H1 (cell line): ENCODE measurements around the gene CCBE1. TPM values are rescaled to one million over a fixed set of nuclear protein-coding genes. Genes with fewer than 3 reads are reported as not detected.

Experiments used
- CTCF ChIA-PET: fragments of 300-600 bp; sonication (Branson Sonifier 250); formaldehyde crosslinking; loops from one replicate; lab custom pipeline; 2021; ENCODE audit not compliant: partially characterized antibody; lab: Charles Lee
- POLR2A ChIA-PET: fragments of 300-600 bp; sonication (Branson Sonifier 250); formaldehyde crosslinking; loops from one replicate; lab custom pipeline; 2021; ENCODE audit warnings: inconsistent platforms; ENCODE audit not compliant: partially characterized antibody; lab: Charles Lee
- DNase-seq, 2 experiments: peaks; one replicate each; pipeline versions ENCODE4 v3.0.0 to v3.0.0-alpha.2; 2010 to 2022; ENCODE audit warnings: low spot score in 2 of 2, low read depth in 1 of 2, mixed read lengths in 1 of 2
- FAIRE-seq: peaks from 2 replicates; lab custom pipeline; 2011; peaks lifted over from hg19 to GRCh38; lab: Jason Lieb, UNC
- H2AFZ ChIP-seq: 2 replicates; pipeline ENCODE4 v1.8.1; 2012; ENCODE audit warnings: low read length, inconsistent platforms
- H2AK5ac ChIP-seq: 2 replicates; pipeline ENCODE4 v1.6.1; 2013; ENCODE audit warnings: low read depth, low read length
- H2BK120ac ChIP-seq: replicated peaks from 2 replicates; pipeline ENCODE3; 2013; ENCODE audit warnings: low read depth, low read length, inconsistent platforms
- H2BK12ac ChIP-seq: 2 replicates; pipeline ENCODE4 v1.6.1; 2013; ENCODE audit warnings: low read depth, low read length
- H2BK15ac ChIP-seq: 2 replicates; pipeline ENCODE4 v1.6.1; 2013; ENCODE audit warnings: low read length
- H2BK20ac ChIP-seq: 2 replicates; pipeline ENCODE4 v1.6.1; 2013; ENCODE audit warnings: low read length
- H2BK5ac ChIP-seq: 2 replicates; pipeline ENCODE4 v1.6.1; 2013; ENCODE audit warnings: low read depth, low read length
- H3K14ac ChIP-seq: 2 replicates; pipeline ENCODE4 v1.6.1; 2013; ENCODE audit warnings: inconsistent platforms; ENCODE audit not compliant: insufficient read length
- H3K18ac ChIP-seq: 2 replicates; pipeline ENCODE4 v1.6.1; 2013; ENCODE audit warnings: low read length; ENCODE audit errors: extremely low read depth
- H3K23ac ChIP-seq: 2 replicates; pipeline ENCODE4 v1.6.1; 2013; ENCODE audit warnings: inconsistent platforms; ENCODE audit not compliant: insufficient read length
- H3K23me2 ChIP-seq: 2 replicates; pipeline ENCODE4 v1.6.1; 2013; ENCODE audit warnings: low read depth, low read length
- H3K27ac ChIP-seq: 2 replicates; pipeline ENCODE4 v1.6.1; 2011; ENCODE audit warnings: low read depth, low read length, inconsistent platforms
- H3K27me3 ChIP-seq, 4 experiments: replicated peaks in 1 of 4; 1 replicate in 1 of 4; 2 replicates in 3 of 4; pipeline versions ENCODE4 v1.6.1 to v1.8.1; 2011 to 2013; ENCODE audit warnings: low read length in 3 of 4, mild to moderate bottlenecking in 3 of 4, inconsistent platforms in 2 of 4, mixed read lengths in 2 of 4, moderate library complexity in 1 of 4; ENCODE audit not compliant: control insufficient read depth in 3 of 4, insufficient read depth in 3 of 4; ENCODE audit errors: extremely low read depth in 1 of 4
- H3K36me3 ChIP-seq, 4 experiments: 2 replicates each; pipeline versions ENCODE4 v1.6.1 to v1.8.1; 2011 to 2013; ENCODE audit warnings: mild to moderate bottlenecking in 4 of 4, low read length in 3 of 4, moderate library complexity in 2 of 4, control low read depth in 1 of 4, inconsistent platforms in 1 of 4; ENCODE audit not compliant: insufficient read depth in 4 of 4, control insufficient read depth in 2 of 4
- H3K4ac ChIP-seq: replicated peaks from 2 replicates; pipeline ENCODE3; 2013; ENCODE audit warnings: low read length, low read depth, mixed read lengths, inconsistent platforms; ENCODE audit not compliant: insufficient read length
- H3K4me1 ChIP-seq, 4 experiments: replicated peaks in 1 of 4; 1 replicate in 1 of 4; 2 replicates in 3 of 4; pipeline versions ENCODE4 v1.6.1 to v1.8.1; 2011 to 2013; ENCODE audit warnings: low read length in 3 of 4, inconsistent platforms in 2 of 4, mixed read lengths in 1 of 4; ENCODE audit not compliant: insufficient read depth in 4 of 4, control insufficient read depth in 3 of 4
- H3K4me2 ChIP-seq, 2 experiments: 2 replicates each; pipeline versions ENCODE4 v1.6.1 to v1.8.1; 2011 to 2013; ENCODE audit warnings: low read depth in 2 of 2, low read length in 2 of 2, control low read depth in 1 of 2, inconsistent platforms in 1 of 2, mild to moderate bottlenecking in 1 of 2; ENCODE audit not compliant: insufficient read depth in 1 of 2
- H3K4me3 ChIP-seq, 4 experiments: fragments of 200-600, 300-600 bp in 1 of 4; sonication (generic), shearing (Covaris generic), sonication (Bioruptor Twin) in 1 of 4; 2 replicates each; pipeline versions ENCODE4 v1.5.1 to v1.8.1; 2011 to 2016; ENCODE audit warnings: low read length in 4 of 4, low read depth in 3 of 4, control low read depth in 2 of 4, inconsistent platforms in 2 of 4, mild to moderate bottlenecking in 2 of 4, mixed read lengths in 1 of 4, moderate library complexity in 1 of 4; ENCODE audit not compliant: insufficient read depth in 2 of 4; ENCODE audit errors: extremely low read depth in 1 of 4
- H3K56ac ChIP-seq: replicated peaks from 2 replicates; pipeline ENCODE3; 2013; ENCODE audit warnings: low read depth, mild to moderate bottlenecking, mixed read lengths, low read length, inconsistent platforms; ENCODE audit not compliant: insufficient read length
- H3K79me1 ChIP-seq: 2 replicates; pipeline ENCODE4 v1.6.1; 2013; ENCODE audit warnings: low read depth, low read length, control low read depth
- H3K79me2 ChIP-seq, 2 experiments: 2 replicates each; pipeline versions ENCODE4 v1.6.1 to v1.8.1; 2012 to 2013; ENCODE audit warnings: low read length in 2 of 2, mild to moderate bottlenecking in 2 of 2, inconsistent platforms in 1 of 2; ENCODE audit not compliant: insufficient read depth in 2 of 2, control insufficient read depth in 1 of 2
- H3K9ac ChIP-seq, 4 experiments: replicated peaks in 1 of 4; 1 replicate in 1 of 4; 2 replicates in 3 of 4; pipeline versions ENCODE4 v1.6.1 to v1.8.1; 2011 to 2013; ENCODE audit warnings: low read depth in 3 of 4, low read length in 3 of 4, control low read depth in 2 of 4, mild to moderate bottlenecking in 2 of 4, moderate library complexity in 2 of 4, inconsistent platforms in 1 of 4; ENCODE audit errors: extremely low read depth in 1 of 4
- H3K9me3 ChIP-seq, 2 experiments: 2 replicates each; pipeline versions ENCODE4 v1.6.1 to v1.8.1; 2012 to 2013; ENCODE audit warnings: mild to moderate bottlenecking in 2 of 2, moderate library complexity in 2 of 2, control low read depth in 1 of 2, inconsistent platforms in 1 of 2, low read depth in 1 of 2, low read length in 1 of 2, mixed read lengths in 1 of 2; ENCODE audit not compliant: insufficient read depth in 2 of 2
- H4K20me1 ChIP-seq, 2 experiments: replicated peaks in 1 of 2; 2 replicates each; pipeline versions ENCODE3 to v1.8.1; 2011 to 2013; ENCODE audit warnings: inconsistent platforms in 2 of 2, low read length in 2 of 2, mild to moderate bottlenecking in 1 of 2; ENCODE audit not compliant: insufficient read depth in 2 of 2, control insufficient read depth in 1 of 2
- H4K5ac ChIP-seq: 2 replicates; pipeline ENCODE4 v1.6.1; 2013; ENCODE audit warnings: low read length, low read depth, mixed read lengths, inconsistent platforms; ENCODE audit not compliant: insufficient read length
- H4K8ac ChIP-seq: 2 replicates; pipeline ENCODE4 v1.8.0; 2013; ENCODE audit warnings: mild to moderate bottlenecking, moderate library complexity, low read length, inconsistent platforms; ENCODE audit not compliant: insufficient read depth; ENCODE audit errors: extremely low read depth
- H4K91ac ChIP-seq: replicated peaks from 2 replicates; pipeline ENCODE3; 2013; ENCODE audit warnings: low read length, mixed read lengths, inconsistent platforms; ENCODE audit not compliant: insufficient read length
- ASH2L ChIP-seq: fragments of 200-600, 300-600 bp; sonication (generic); IDR thresholded peaks from one replicate; pipeline ENCODE4 v1.7.1; 2017; ENCODE audit warnings: low read length
- CBX5 ChIP-seq: fragments of 300-800, 300-1000 bp; sonication (generic); IDR thresholded peaks from 2 replicates; pipeline ENCODE4 v1.7.1; 2016; ENCODE audit warnings: antibody characterized with exemption, low read length, low read depth
- EZH2 ChIP-seq: fragments of 200-600 bp; sonication (generic); IDR thresholded peaks from 2 replicates; pipeline ENCODE4 v1.7.1; 2012; ENCODE audit warnings: low read depth, mild to moderate bottlenecking, moderate library complexity, low read length, inconsistent platforms; ENCODE audit not compliant: severe bottlenecking
- GTF2F1 ChIP-seq: IDR thresholded peaks from 2 replicates; pipeline ENCODE4 v1.6.1; 2012; ENCODE audit warnings: low read depth, low read length, improper control_type of control experiment, borderline replicate concordance
- KDM5A ChIP-seq: fragments of 200-600 bp; IDR thresholded peaks from 2 replicates; pipeline ENCODE4 v1.7.1; 2012; ENCODE audit warnings: mild to moderate bottlenecking, low read length, inconsistent platforms, mixed read lengths
- POLR2AphosphoS5 ChIP-seq: IDR thresholded peaks from 2 replicates; pipeline ENCODE4 v1.6.1; 2011; ENCODE audit warnings: low read depth, low read length
- RAD21 ChIP-seq, 2 experiments: IDR thresholded peaks in 1 of 2; conservative IDR thresholded peaks in 1 of 2; 2 replicates each; pipeline ENCODE4 v1.6.1; 2011; ENCODE audit warnings: low read depth in 2 of 2, low read length in 2 of 2, improper control_type of control experiment in 1 of 2, inconsistent platforms in 1 of 2, mild to moderate bottlenecking in 1 of 2, moderate library complexity in 1 of 2
- TAF7 ChIP-seq: optimal IDR thresholded peaks from 2 replicates; pipeline ENCODE3; 2011; ENCODE audit warnings: low read depth, mild to moderate bottlenecking, inconsistent platforms, low read length, moderate library complexity, borderline replicate concordance
- TBP ChIP-seq: IDR thresholded peaks from 2 replicates; pipeline ENCODE4 v1.6.1; 2011; ENCODE audit warnings: low read depth, low read length, improper control_type of control experiment
- ZNF274 ChIP-seq: IDR thresholded peaks from 2 replicates; pipeline ENCODE4 v1.7.0; 2012; ENCODE audit warnings: low read length, borderline replicate concordance; ENCODE audit errors: extremely low read depth
- WGBS, 2 experiments: shearing (Covaris generic) in 1 of 2; methylation state at CpG; one replicate each; pipeline versions ENCODE4 v1.1.6 to v1.1.7; 2013 to 2015; ENCODE audit warnings: low lambda C conversion rate in 2 of 2, mixed read lengths in 2 of 2, inconsistent platforms in 1 of 2, low coverage in 1 of 2, missing lambda C conversion rate in 1 of 2; ENCODE audit not compliant: insufficient replicate concordance in 2 of 2, insufficient coverage in 1 of 2, insufficient read length in 1 of 2; ENCODE audit errors: extremely low coverage in 1 of 2, missing lambda C conversion rate in 1 of 2; 5-methylcytosine and 5-hydroxymethylcytosine counted together
- polyA plus RNA-seq, 7 experiments: library from polyadenylated mRNA; depleted of rRNA in 3 of 7; stranded (reverse) in 5 of 7; unstranded in 2 of 7; fragments of >200 nt in 5 of 7; fragments of 200-250 nt in 2 of 7; gene quantifications; 1 replicate in 5 of 7; 2 replicates in 1 of 7; 4 replicates in 1 of 7; pipeline versions ENCODE4 v1.2.1 to v1.2.3, GENCODE V29; 2011 to 2013; ENCODE audit warnings: missing spikeins in 2 of 7, mixed read lengths in 2 of 7
- total RNA-seq: library from RNA; stranded (reverse); fragmentation: NEBNext Ultra II Directional; extraction: Animal tissue kit (Norgen Biotek cat#: 25700); gene quantifications from 2 replicates; pipeline ENCODE4 v1.2.1, GENCODE V29; 2021
- TF ChIP-seq, protein P1 (sequence below), 3 experiments: IDR thresholded peaks; 1 replicate in 2 of 3; 2 replicates in 1 of 3; pipeline versions ENCODE4 v1.5.1 to v1.6.1; 2011; ENCODE audit warnings: low read length in 3 of 3, mild to moderate bottlenecking in 3 of 3, inconsistent platforms in 2 of 3, low read depth in 1 of 3, moderate library complexity in 1 of 3; ENCODE audit not compliant: insufficient read depth in 1 of 3; ENCODE audit errors: control extremely low read depth in 1 of 3

Gene CCBE1
- total and polyA plus RNA-seq, 2 of the 8 experiments (the other 6 are each of a cell fraction or from before 2014, with no cell fraction given): 2.1 to 2.6 TPM

DNA sequence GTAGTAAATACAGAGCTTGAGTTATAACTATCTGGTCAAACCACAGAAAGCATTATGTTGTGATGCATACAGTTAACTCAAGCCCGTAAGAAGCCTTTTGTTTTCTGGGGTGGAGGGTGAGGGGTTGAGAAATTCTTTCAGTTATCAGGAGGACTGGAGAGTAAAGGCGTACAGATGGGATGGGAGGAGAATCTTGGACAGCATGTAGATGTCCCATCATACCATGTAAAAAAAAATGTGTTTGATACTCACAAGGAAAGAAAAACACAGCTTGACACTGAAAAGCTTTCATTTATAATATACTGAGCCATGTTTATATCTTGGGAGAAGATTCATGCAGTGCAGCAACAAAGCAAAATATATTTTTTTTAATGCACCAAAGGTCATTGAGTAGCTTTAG is 12.4 kb downstream of the CCBE1 start:
- Histone ChIP-seq H3K36me3 (no peaks in the 10 kb centered on the region), H4K91ac (no peak overlapping the region), H3K4me3 (no peak overlapping the region), H3K27ac (no peak overlapping the region), H4K20me1 (no peaks in the 10 kb centered on the region), H3K56ac (no peak overlapping the region), H3K4me2 (no peak overlapping the region), H4K8ac (no peak overlapping the region), H3K14ac (no peak overlapping the region), H2BK5ac (no peak overlapping the region), H2BK120ac (no peak overlapping the region), H3K23ac (no peak overlapping the region), H2AK5ac (no peak overlapping the region), H3K9me3 (no peaks in the 10 kb centered on the region), H3K4ac (no peak overlapping the region), H2BK20ac (no peak overlapping the region), H3K27me3 (peaks cover 0 to 6% (median 0%) of the 10 kb centered on the region in 4 experiments; a peak in 2 of 7 replicates), H2BK12ac (no peak overlapping the region), H3K9ac (no peak overlapping the region), H3K79me1 (no peaks in the 10 kb centered on the region; the same call in 1 of the 2 replicates), H2AFZ (no peak overlapping the region), H4K5ac (no peak overlapping the region), H3K79me2 (no peaks in the 10 kb centered on the region), H3K23me2 (no peaks in the 10 kb centered on the region), H3K4me1 (peaks cover 2 to 27% (median 14%) of the 10 kb centered on the region in 4 experiments; a peak in 6 of 7 replicates), H3K18ac (no peak overlapping the region), H2BK15ac (no peak overlapping the region)
- WGBS, 2 experiments: 95% methylated on average over 2 of the region's 2 CpGs; no CpG with 5 or more reads in 1 of the 2 experiments
- ChIA-PET POLR2A (interaction anchor here (0.6 to 1.9 kb wide), 3 partner anchors 8 to 17 kb away, joined by 3 to 6 read pairs (median 5); partner anchors contain the start of gene CCBE1), CTCF (interaction anchor here (0.9 to 10.3 kb wide), 7 partner anchors 9 to 226 kb away, joined by 3 to 78 read pairs (median 4); partner anchors contain the start of gene CCBE1)
- no peak for FAIRE-seq
- DNase-seq: no peak
- TF ChIP-seq ASH2L (no peak), TAF7 (no peak), ZNF274 (no peak), KDM5A (no peak), CBX5 (no peak), GTF2F1 (no peak), RAD21 (IDR thresholded peaks at IDR 0.05 in 1 of 2, conservative IDR thresholded peaks at IDR 0.05 in 1 of 2; ENCODE audit: low read depth in 2 of 2, low read length in 2 of 2) (no peak), TBP (no peak), POLR2AphosphoS5 (no peak), EZH2 (no peak)
- TF ChIP-seq, protein P1, sequence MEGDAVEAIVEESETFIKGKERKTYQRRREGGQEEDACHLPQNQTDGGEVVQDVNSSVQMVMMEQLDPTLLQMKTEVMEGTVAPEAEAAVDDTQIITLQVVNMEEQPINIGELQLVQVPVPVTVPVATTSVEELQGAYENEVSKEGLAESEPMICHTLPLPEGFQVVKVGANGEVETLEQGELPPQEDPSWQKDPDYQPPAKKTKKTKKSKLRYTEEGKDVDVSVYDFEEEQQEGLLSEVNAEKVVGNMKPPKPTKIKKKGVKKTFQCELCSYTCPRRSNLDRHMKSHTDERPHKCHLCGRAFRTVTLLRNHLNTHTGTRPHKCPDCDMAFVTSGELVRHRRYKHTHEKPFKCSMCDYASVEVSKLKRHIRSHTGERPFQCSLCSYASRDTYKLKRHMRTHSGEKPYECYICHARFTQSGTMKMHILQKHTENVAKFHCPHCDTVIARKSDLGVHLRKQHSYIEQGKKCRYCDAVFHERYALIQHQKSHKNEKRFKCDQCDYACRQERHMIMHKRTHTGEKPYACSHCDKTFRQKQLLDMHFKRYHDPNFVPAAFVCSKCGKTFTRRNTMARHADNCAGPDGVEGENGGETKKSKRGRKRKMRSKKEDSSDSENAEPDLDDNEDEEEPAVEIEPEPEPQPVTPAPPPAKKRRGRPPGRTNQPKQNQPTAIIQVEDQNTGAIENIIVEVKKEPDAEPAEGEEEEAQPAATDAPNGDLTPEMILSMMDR (IDR thresholded peaks at IDR 0.05; ENCODE audit: control extremely low read depth in 1 of 3, insufficient read depth in 1 of 3, low read depth in 1 of 3, low read length in 3 of 3): no peak
